Measurements from ENCODE around the gene PFN3. TPM values are rescaled to one million over a fixed set of nuclear protein-coding genes. Genes with fewer than 3 reads are reported as not detected.

Gene PFN3
- total RNA-seq, 6 experiments from 2014 or later = not detected

- DNase-seq = no peak
- TF ChIP-seq CTCF (IDR thresholded peaks at IDR 0.05) = no peak
- H3K36me3 Mint-ChIP-seq (ENCODE audit: low read depth) = no peaks in the 10 kb centered on the region
- no peaks in the 10 kb centered on the region for H3K4me1 Mint-ChIP-seq (ENCODE audit: low read depth)
- H3K9me3 Mint-ChIP-seq = no peaks in the 10 kb centered on the region
- peaks cover 44% of the 10 kb centered on the region for H3K27me3 Mint-ChIP-seq (ENCODE audit: insufficient read depth)
- H3K27ac Mint-ChIP-seq = no peak overlapping the region
- no peak overlapping the region for H3K4me3 Mint-ChIP-seq
Measured at GRCh38 chr5:177396807-177397206, 3.7 kb downstream of the PFN3 start.

- DNase-seq = no peak
- no peaks in the 10 kb centered on the region for H3K4me1 Mint-ChIP-seq (ENCODE audit: low read depth)
- TF ChIP-seq CTCF (IDR thresholded peaks at IDR 0.05) = no peak
- no peak overlapping the region for H3K27ac Mint-ChIP-seq
- peaks cover 38% of the 10 kb centered on the region for H3K27me3 Mint-ChIP-seq (ENCODE audit: insufficient read depth)
- no peak overlapping the region for H3K4me3 Mint-ChIP-seq
- H3K9me3 Mint-ChIP-seq = no peaks in the 10 kb centered on the region
- no peaks in the 10 kb centered on the region for H3K36me3 Mint-ChIP-seq (ENCODE audit: low read depth)
Measured at GRCh38 chr5:177396078-177396477, 4.4 kb downstream of the PFN3 start.

- Mint-ChIP-seq H3K9me3 (no peaks in the 10 kb centered on the region), H3K27ac (no peak overlapping the region), H3K27me3 (ENCODE audit: insufficient read depth) (peaks cover 32% of the 10 kb centered on the region), H3K4me1 (ENCODE audit: low read depth) (peaks cover 17% of the 10 kb centered on the region), H3K4me3 (no peak overlapping the region), H3K36me3 (ENCODE audit: low read depth) (no peaks in the 10 kb centered on the region)
- TF ChIP-seq CTCF (IDR thresholded peaks at IDR 0.05) = no peak
- no peak for DNase-seq
Measured at GRCh38 chr5:177393990-177394389, 6.5 kb downstream of the PFN3 start.

- Mint-ChIP-seq H3K9me3 (no peaks in the 10 kb centered on the region), H3K36me3 (ENCODE audit: low read depth) (no peaks in the 10 kb centered on the region), H3K27ac (no peak overlapping the region), H3K4me1 (ENCODE audit: low read depth) (peaks cover 24% of the 10 kb centered on the region), H3K4me3 (no peak overlapping the region), H3K27me3 (ENCODE audit: insufficient read depth) (peaks cover 25% of the 10 kb centered on the region)
- DNase-seq = no peak
- TF ChIP-seq CTCF (IDR thresholded peaks at IDR 0.05) = no peak
Measured at GRCh38 chr5:177393206-177393765, 7.2 kb downstream of the PFN3 start.

GRCh38 chr5:177392765-177393164 is 7.7 kb downstream of the PFN3 start:
- peaks cover 20% of the 10 kb centered on the region for H3K27me3 Mint-ChIP-seq (ENCODE audit: insufficient read depth)
- H3K36me3 Mint-ChIP-seq (ENCODE audit: low read depth) = no peaks in the 10 kb centered on the region

More at GRCh38 chr5:177392765-177393164, 7.7 kb downstream of the PFN3 start:
- H3K9me3 Mint-ChIP-seq = no peaks in the 10 kb centered on the region
- H3K4me1 Mint-ChIP-seq (ENCODE audit: low read depth) = peaks cover 27% of the 10 kb centered on the region
- TF ChIP-seq CTCF (IDR thresholded peaks at IDR 0.05) = no peak
- no peak overlapping the region for H3K4me3 Mint-ChIP-seq
- no peak overlapping the region for H3K27ac Mint-ChIP-seq
- no peak for DNase-seq
